Measurements from ENCODE around the gene NIPA2. TPM values are rescaled to one million over a fixed set of nuclear protein-coding genes. Genes with fewer than 3 reads are reported as not detected.

Gene NIPA2
- total RNA-seq, 1 donor from 2014 or later, result 35.1 TPM

GRCh38 chr15:22871481-22872086, 33.1 kb downstream of the NIPA2 start:
- DNase-seq (ENCODE audit: low spot score) (no peak), ATAC-seq (no peak)
- intact Hi-C loops (cut with DNase I), result no loop called here

GRCh38 chr15:22872936-22873701, 34.7 kb downstream of the NIPA2 start:
- intact Hi-C loops (cut with DNase I), result no loop called here
- ATAC-seq, result no peak
- DNase-seq (ENCODE audit: low spot score), result no peak

- no peak for DNase-seq (ENCODE audit: low spot score)
- intact Hi-C loops (cut with DNase I), result no loop called here
- no peak for ATAC-seq
These were observed 35.4 kb downstream of the NIPA2 start for GRCh38 chr15:22873841-22874240.

GRCh38 chr15:22874256-22874655, 35.8 kb downstream of the NIPA2 start:
- intact Hi-C loops (cut with DNase I), result no loop called here
- no peak for ATAC-seq
- no peak for DNase-seq (ENCODE audit: low spot score)

DNA sequence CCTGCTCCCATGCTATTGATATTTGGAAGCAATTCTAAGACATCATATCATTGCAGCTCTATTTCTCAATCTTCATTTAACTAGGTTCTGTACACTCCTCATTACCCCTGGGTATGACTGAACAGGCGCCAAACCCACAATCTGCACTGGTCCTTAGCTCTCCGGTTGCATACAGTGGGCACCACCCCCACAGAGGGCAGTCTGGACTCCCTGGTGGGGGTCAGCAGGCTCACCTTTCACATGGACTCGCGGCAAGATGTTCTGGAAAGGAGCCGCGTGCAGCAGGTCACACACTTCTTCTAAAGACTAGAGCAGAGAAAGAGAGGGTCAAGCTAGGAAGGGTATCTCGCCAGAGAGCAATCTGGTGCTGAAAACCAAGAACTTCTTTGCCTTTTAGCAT, 36.5 kb downstream of the NIPA2 start:
- intact Hi-C loops (cut with DNase I), result no loop called here

DNA sequence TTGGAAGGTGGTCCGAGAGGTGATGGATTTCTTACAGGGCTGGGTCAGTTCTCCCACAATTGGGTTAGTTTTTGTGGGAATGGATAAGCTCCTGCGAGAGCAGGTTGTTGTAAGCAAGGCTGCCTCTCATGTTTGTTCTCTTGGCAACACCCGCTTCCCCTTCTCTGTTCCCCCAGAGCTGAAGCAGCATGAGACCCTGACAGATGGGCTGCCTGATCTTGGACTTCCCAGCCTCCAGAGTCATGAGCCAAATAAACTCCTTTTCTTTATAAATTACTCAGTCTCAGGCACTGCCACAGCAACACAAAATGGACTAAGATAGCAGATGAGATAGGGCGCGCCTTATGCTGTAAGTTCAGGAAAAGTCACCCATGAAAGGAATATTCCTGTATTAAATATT, 38.7 kb downstream of the NIPA2 start:
- ATAC-seq (no peak), DNase-seq (ENCODE audit: low spot score) (no peak)
- intact Hi-C loops (cut with DNase I), result no loop called here

More for the DNA sequence above, 36.5 kb downstream of the NIPA2 start:
- no peak for DNase-seq (ENCODE audit: low spot score)
- ATAC-seq, result no peak

- no peak for DNase-seq (ENCODE audit: low spot score)
- intact Hi-C loops (cut with DNase I), result no loop called here
- no peak for ATAC-seq
These were observed 39.1 kb downstream of the NIPA2 start for GRCh38 chr15:22877607-22878006.

DNA sequence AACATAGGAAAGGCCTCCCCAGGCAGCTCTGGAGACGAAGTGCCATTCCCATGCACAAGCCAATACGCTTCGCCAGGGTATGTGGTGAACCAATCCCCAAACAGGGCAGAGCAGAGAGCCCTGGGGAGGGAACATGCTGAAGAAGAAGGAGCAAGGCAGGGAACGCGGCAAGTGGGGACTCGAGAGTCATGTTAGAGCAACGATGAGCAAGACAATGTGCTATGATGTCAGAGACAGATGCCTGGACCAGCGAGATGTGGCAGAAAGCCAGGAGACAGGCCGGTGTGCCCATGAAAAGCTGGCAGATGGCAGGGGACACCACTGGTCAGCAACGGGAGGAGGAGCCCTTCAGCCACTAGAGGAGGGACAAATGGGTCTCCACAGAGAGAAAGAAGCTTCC, 39.6 kb downstream of the NIPA2 start:
- DNase-seq (ENCODE audit: low spot score) (no peak), ATAC-seq (no peak)
- intact Hi-C loops (cut with DNase I), result no loop called here

GRCh38 chr15:22880068-22880980, 41.9 kb downstream of the NIPA2 start:
- ATAC-seq (no peak), DNase-seq (ENCODE audit: low spot score) (no peak)
- intact Hi-C loops (cut with DNase I), result no loop called here

DNA sequence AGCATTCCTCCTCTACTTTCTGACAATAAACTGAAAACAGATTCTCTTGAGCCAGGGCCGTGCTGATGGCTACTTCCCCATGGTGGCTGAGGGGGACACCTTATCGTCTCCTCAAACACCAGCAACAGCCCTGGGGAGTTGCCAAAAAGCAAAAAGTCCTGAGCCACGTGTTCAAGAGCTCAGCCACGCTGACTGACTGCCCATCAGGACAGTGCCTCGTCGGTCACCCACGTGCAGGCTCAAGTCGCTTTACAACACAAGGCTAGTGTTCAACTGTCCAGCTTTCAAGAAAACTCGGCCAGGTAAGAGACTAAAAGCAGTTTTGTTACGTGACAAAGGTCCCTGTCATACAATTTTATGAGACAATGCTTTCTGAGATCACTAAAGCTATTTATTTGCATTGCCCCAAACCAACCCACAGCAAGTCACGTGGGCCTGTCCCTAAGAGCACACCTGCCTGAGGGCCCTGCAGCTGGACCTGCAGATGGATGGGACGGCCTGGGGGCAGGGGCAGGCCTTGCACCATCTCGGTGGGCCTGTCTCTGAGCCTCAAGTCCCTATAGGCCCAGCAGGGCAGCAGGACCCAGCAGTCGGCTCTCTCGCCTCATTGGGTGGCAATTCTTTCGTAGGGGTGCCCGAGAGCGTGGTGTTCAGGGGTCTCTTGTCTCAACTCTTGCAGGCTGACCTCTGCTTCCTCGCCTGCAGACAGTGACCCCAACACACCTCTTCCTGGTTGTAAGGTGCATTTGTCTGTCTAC, 42.7 kb downstream of the NIPA2 start:
- no peak for DNase-seq (ENCODE audit: low spot score)
- no peak for ATAC-seq
- intact Hi-C loops (cut with DNase I), result no loop called here

DNA sequence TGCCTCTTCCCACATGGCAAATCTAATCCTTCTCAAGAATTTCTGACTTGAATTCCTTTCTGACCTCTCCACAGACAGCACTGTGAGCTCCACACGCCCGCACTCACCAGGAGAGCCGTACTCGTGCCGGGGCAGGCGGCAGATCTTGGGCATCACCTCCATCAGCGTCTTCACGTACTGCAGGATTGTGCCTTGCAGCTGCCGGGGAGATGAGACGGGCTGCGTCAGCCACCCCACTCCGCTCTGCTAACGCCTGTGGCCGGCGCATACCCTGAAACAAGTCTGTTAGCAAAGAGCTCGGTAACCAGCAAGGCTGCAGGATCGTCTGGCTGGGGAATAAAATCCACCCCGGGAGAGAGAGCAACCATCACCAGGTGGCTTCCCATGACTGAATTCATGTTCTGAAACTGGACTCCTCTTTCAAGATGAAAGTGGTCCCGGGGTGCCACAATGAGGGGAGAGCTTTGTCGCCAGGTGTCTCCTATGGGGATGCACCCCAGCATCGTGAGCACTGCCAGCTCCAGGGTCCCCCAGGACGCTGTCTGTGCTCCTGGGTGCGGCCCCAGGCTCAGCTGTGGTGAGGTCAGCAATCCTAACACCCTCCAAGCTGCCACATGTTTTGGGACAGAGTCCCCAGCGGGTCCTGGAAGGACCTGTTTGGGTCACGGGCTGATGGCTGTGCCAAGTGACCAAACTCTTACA, 43.4 kb downstream of the NIPA2 start:
- no peak for DNase-seq (ENCODE audit: low spot score)
- ATAC-seq, result no peak
- intact Hi-C loops (cut with DNase I), result no loop called here

DNA sequence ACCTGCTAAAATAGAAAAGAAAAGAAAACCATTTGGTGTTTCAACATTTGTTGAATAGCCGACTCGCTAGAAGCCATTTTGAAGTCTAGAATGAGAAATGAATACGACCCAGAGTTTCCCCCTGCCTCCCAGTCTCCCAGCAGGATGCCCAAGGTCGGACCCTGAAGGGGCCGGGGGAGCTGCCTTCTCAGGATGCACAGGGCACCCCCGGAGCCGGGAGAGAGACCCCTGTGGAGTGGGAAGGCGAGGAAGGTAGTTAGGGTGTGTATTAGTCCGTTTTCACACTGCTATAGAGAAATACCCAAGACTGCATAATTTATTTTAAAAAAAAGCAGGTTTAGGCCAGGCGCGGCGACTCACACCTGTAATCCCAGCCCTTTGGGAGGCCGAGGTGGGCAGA, 44.7 kb downstream of the NIPA2 start:
- intact Hi-C loops (cut with DNase I), result loop anchor here (1.0 kb wide), 1 partner anchor 37 kb away; no protein-coding TSS in a partner anchor
- no peak for ATAC-seq
- no peak for DNase-seq (ENCODE audit: low spot score)

GRCh38 chr15:22884344-22884743, 45.9 kb downstream of the NIPA2 start:
- intact Hi-C loops (cut with DNase I), result no loop called here
- ATAC-seq (no peak), DNase-seq (ENCODE audit: low spot score) (no peak)

- ATAC-seq, result no peak
- DNase-seq (ENCODE audit: low spot score), result no peak
- intact Hi-C loops (cut with DNase I), result no loop called here
These were observed 46.7 kb downstream of the NIPA2 start for GRCh38 chr15:22885120-22885519.

GRCh38 chr15:22887157-22887951, 48.9 kb downstream of the NIPA2 start:
- ATAC-seq, result no peak
- intact Hi-C loops (cut with DNase I), result no loop called here
- DNase-seq (ENCODE audit: low spot score), result no peak

DNA sequence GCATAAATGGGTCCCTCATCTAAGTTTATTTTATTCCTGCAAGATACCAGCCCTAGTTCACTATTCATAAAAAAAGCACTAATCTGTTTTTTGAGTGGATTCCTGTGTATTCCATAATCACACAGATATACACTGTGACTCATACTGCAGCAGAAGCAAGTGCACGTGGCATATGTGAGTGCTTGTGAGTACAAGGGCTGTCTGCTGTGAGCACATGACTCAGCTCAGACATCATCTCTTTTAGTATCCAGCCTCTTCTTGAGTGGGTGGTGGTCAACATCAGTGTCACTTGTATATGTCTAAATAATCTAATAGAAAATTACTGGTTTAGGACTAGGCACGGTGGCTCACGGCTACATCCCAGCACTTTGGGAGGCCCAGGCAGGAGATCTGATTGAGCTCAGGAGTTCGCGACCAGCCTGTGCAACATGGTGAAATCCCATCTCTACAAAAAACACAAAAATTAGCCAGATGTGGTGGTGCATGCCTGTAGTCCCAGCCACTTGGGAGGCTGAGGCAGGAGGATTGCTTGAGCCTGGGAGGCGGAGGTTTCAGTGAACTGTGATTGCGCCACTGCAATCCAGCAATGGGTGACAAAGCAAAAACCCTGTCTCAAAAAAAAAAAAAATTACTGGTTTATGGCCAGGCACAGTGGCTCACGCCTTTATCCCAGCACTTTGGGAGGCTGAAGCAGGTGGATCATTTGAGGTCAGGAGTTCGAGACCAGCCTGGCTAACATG, 49.8 kb downstream of the NIPA2 start:
- intact Hi-C loops (cut with DNase I), result no loop called here
- DNase-seq (ENCODE audit: low spot score), result no peak
- no peak for ATAC-seq

GRCh38 chr15:22889146-22889818, 50.8 kb downstream of the NIPA2 start:
- ATAC-seq (no peak), DNase-seq (ENCODE audit: low spot score) (no peak)
- intact Hi-C loops (cut with DNase I), result no loop called here
